T-helper 17 cell (primary cell): ENCODE data around the gene FAM114A2. TPM values are rescaled to one million over a fixed set of nuclear protein-coding genes. Genes with fewer than 3 reads are reported as not detected.

ENCODE experiments used
- ATAC-seq: fragments of 150-1000 bp; cut with Tn5 transposase; 2 replicates; pipeline ENCODE4 v1.10.0; 2021; ENCODE audit warnings: mild to moderate bottlenecking, moderate library complexity
- DNase-seq, 3 donors: peaks; one replicate each; pipeline versions ENCODE4 v3.0.0 to v3.0.0-alpha.2; 2020 to 2021
- H3K9me3 ChIP-seq: one replicate; pipeline ENCODE4 v1.7.0; 2013; ENCODE audit warnings: low read length, mild to moderate bottlenecking; ENCODE audit not compliant: control insufficient read depth, poor library complexity, severe bottlenecking
- H3K27ac Mint-ChIP-seq: one replicate; pipeline ENCODE4 v1.8.0; 2022; ENCODE audit warnings: mild to moderate bottlenecking, moderate library complexity, mixed read lengths
- H3K27me3 Mint-ChIP-seq: one replicate; pipeline ENCODE4 v1.8.0; 2022; ENCODE audit warnings: mixed read lengths
- H3K36me3 Mint-ChIP-seq: one replicate; pipeline ENCODE4 v1.8.0; 2022; ENCODE audit warnings: low read depth, mixed read lengths
- H3K4me1 Mint-ChIP-seq: one replicate; pipeline ENCODE4 v1.8.0; 2022; ENCODE audit warnings: mild to moderate bottlenecking, mixed read lengths
- H3K4me3 Mint-ChIP-seq: one replicate; pipeline ENCODE4 v1.8.0; 2022; ENCODE audit warnings: mild to moderate bottlenecking, moderate library complexity, mixed read lengths
- total RNA-seq, 4 donors: library from RNA in 2 of 4; stranded (reverse) in 2 of 4; gene quantifications; one replicate each; pipeline ENCODE4 v1.2.3 and lab custom pipeline; 2022 to 2026

Gene FAM114A2
- total RNA-seq, 2 donors from 2014 or later = 21.9 to 25.8 TPM

GRCh38 chr5:154065971-154066370 lies 27.3 kb upstream of the FAM114A2 start:
- H3K4me1 Mint-ChIP-seq = peaks cover 2% of the 10 kb centered on the region
- H3K9me3 ChIP-seq = no peaks in the 10 kb centered on the region
- DNase-seq (no peak), ATAC-seq (no peak)
- peaks cover 7% of the 10 kb centered on the region for H3K27me3 Mint-ChIP-seq
- no peak overlapping the region for H3K4me3 Mint-ChIP-seq
- peaks cover 2% of the 10 kb centered on the region for H3K36me3 Mint-ChIP-seq
- no peak overlapping the region for H3K27ac Mint-ChIP-seq

GRCh38 chr5:154063372-154063771 lies 24.7 kb upstream of the FAM114A2 start:
- Mint-ChIP-seq H3K4me1 (peaks cover 18% of the 10 kb centered on the region), H3K27ac (no peak overlapping the region), H3K27me3 (no peaks in the 10 kb centered on the region), H3K4me3 (no peak overlapping the region), H3K36me3 (peaks cover 2% of the 10 kb centered on the region)
- H3K9me3 ChIP-seq = no peaks in the 10 kb centered on the region
- DNase-seq (no peak), ATAC-seq (no peak)

- H3K4me3 Mint-ChIP-seq = no peak overlapping the region
- H3K27me3 Mint-ChIP-seq = no peaks in the 10 kb centered on the region
- peaks cover 26% of the 10 kb centered on the region for H3K4me1 Mint-ChIP-seq
- no peaks in the 10 kb centered on the region for H3K9me3 ChIP-seq
- H3K36me3 Mint-ChIP-seq = peaks cover 2% of the 10 kb centered on the region
- H3K27ac Mint-ChIP-seq = peak overlapping the region; percentile 87
- ATAC-seq = no peak
- no peak for DNase-seq
These were observed 21.9 kb upstream of the FAM114A2 start for GRCh38 chr5:154060606-154061005.

- no peaks in the 10 kb centered on the region for H3K9me3 ChIP-seq
- H3K27ac Mint-ChIP-seq = peak overlapping the region; percentile 87
- peak overlapping the region; percentile 53 for H3K4me3 Mint-ChIP-seq
- ATAC-seq (peak; percentile 80), DNase-seq (no peak)
- H3K27me3 Mint-ChIP-seq = no peaks in the 10 kb centered on the region
- peaks cover 4% of the 10 kb centered on the region for H3K36me3 Mint-ChIP-seq
- peaks cover 25% of the 10 kb centered on the region for H3K4me1 Mint-ChIP-seq
These were observed 20.9 kb upstream of the FAM114A2 start for GRCh38 chr5:154059583-154059982.

- H3K36me3 Mint-ChIP-seq = peaks cover 4% of the 10 kb centered on the region
- no peaks in the 10 kb centered on the region for H3K9me3 ChIP-seq
- DNase-seq = no peak
- H3K4me1 Mint-ChIP-seq = peaks cover 26% of the 10 kb centered on the region
- H3K27ac Mint-ChIP-seq = peak overlapping the region; percentile 87
- H3K27me3 Mint-ChIP-seq = no peaks in the 10 kb centered on the region
- ATAC-seq = peak; percentile 54
- peak overlapping the region; percentile 69 for H3K4me3 Mint-ChIP-seq
These were observed 20.3 kb upstream of the FAM114A2 start for GRCh38 chr5:154059039-154059430.

GRCh38 chr5:154058055-154059038 lies 19.6 kb upstream of the FAM114A2 start:
- DNase-seq (no peak), ATAC-seq (no peak)
- H3K9me3 ChIP-seq = no peaks in the 10 kb centered on the region
- Mint-ChIP-seq H3K4me3 (peak overlapping the region; percentile 69), H3K27me3 (no peaks in the 10 kb centered on the region), H3K27ac (peak overlapping the region; percentile 87), H3K36me3 (peaks cover 4% of the 10 kb centered on the region), H3K4me1 (peaks cover 26% of the 10 kb centered on the region)

GRCh38 chr5:154055201-154055600 lies 16.5 kb upstream of the FAM114A2 start:
- no peaks in the 10 kb centered on the region for H3K27me3 Mint-ChIP-seq
- H3K4me1 Mint-ChIP-seq = peaks cover 29% of the 10 kb centered on the region
- ATAC-seq (no peak), DNase-seq (no peak)
- no peak overlapping the region for H3K4me3 Mint-ChIP-seq
- peaks cover 2% of the 10 kb centered on the region for H3K36me3 Mint-ChIP-seq
- no peaks in the 10 kb centered on the region for H3K9me3 ChIP-seq
- H3K27ac Mint-ChIP-seq = no peak overlapping the region

GRCh38 chr5:154053468-154053867 lies 14.8 kb upstream of the FAM114A2 start:
- H3K9me3 ChIP-seq = no peaks in the 10 kb centered on the region
- Mint-ChIP-seq H3K27ac (peak overlapping the region; percentile 6), H3K36me3 (peaks cover 2% of the 10 kb centered on the region), H3K4me1 (peaks cover 18% of the 10 kb centered on the region), H3K27me3 (no peaks in the 10 kb centered on the region), H3K4me3 (no peak overlapping the region)
- no peak for ATAC-seq
- no peak for DNase-seq

- DNase-seq (no peak), ATAC-seq (no peak)
- Mint-ChIP-seq H3K4me3 (no peak overlapping the region), H3K27ac (no peak overlapping the region), H3K4me1 (peaks cover 23% of the 10 kb centered on the region), H3K36me3 (peaks cover 6% of the 10 kb centered on the region), H3K27me3 (no peaks in the 10 kb centered on the region)
- H3K9me3 ChIP-seq = no peaks in the 10 kb centered on the region
These were observed 10.9 kb upstream of the FAM114A2 start for GRCh38 chr5:154049636-154050035.

GRCh38 chr5:154047324-154047723 lies 8.6 kb upstream of the FAM114A2 start:
- H3K4me1 Mint-ChIP-seq = peaks cover 33% of the 10 kb centered on the region
- ATAC-seq (no peak), DNase-seq (no peak)
- no peaks in the 10 kb centered on the region for H3K9me3 ChIP-seq
- H3K36me3 Mint-ChIP-seq = peaks cover 5% of the 10 kb centered on the region
- H3K27ac Mint-ChIP-seq = peak overlapping the region; percentile 88
- H3K27me3 Mint-ChIP-seq = no peaks in the 10 kb centered on the region
- H3K4me3 Mint-ChIP-seq = no peak overlapping the region

- Mint-ChIP-seq H3K27ac (peak overlapping the region; percentile 88), H3K36me3 (peaks cover 5% of the 10 kb centered on the region), H3K4me3 (no peak overlapping the region), H3K4me1 (peaks cover 37% of the 10 kb centered on the region), H3K27me3 (no peaks in the 10 kb centered on the region)
- ATAC-seq (no peak), DNase-seq (no peak)
- H3K9me3 ChIP-seq = no peaks in the 10 kb centered on the region
These were observed 7.8 kb upstream of the FAM114A2 start for GRCh38 chr5:154046486-154046885.

- Mint-ChIP-seq H3K4me1 (peaks cover 44% of the 10 kb centered on the region), H3K36me3 (peaks cover 5% of the 10 kb centered on the region)
- no peak for DNase-seq
These were observed 5.9 kb upstream of the FAM114A2 start for GRCh38 chr5:154044581-154044980.

GRCh38 chr5:154044099-154044498 lies 5.4 kb upstream of the FAM114A2 start:
- peaks cover 7% of the 10 kb centered on the region for H3K36me3 Mint-ChIP-seq
- H3K27ac Mint-ChIP-seq = peak overlapping the region; percentile 65
- peaks cover 48% of the 10 kb centered on the region for H3K4me1 Mint-ChIP-seq
- H3K9me3 ChIP-seq = no peaks in the 10 kb centered on the region
- ATAC-seq (no peak), DNase-seq (no peak)
- no peak overlapping the region for H3K4me3 Mint-ChIP-seq
- no peaks in the 10 kb centered on the region for H3K27me3 Mint-ChIP-seq

More at GRCh38 chr5:154044581-154044980, 5.9 kb upstream of the FAM114A2 start:
- Mint-ChIP-seq H3K27ac (peak overlapping the region; percentile 65), H3K27me3 (no peaks in the 10 kb centered on the region), H3K4me3 (no peak overlapping the region)
- H3K9me3 ChIP-seq = no peaks in the 10 kb centered on the region
- ATAC-seq = peak; percentile 80

- DNase-seq (no peak), ATAC-seq (no peak)
- Mint-ChIP-seq H3K27ac (peak overlapping the region; percentile 59), H3K27me3 (no peaks in the 10 kb centered on the region), H3K4me1 (peaks cover 54% of the 10 kb centered on the region), H3K4me3 (no peak overlapping the region), H3K36me3 (peaks cover 13% of the 10 kb centered on the region)
- H3K9me3 ChIP-seq = no peaks in the 10 kb centered on the region
These were observed 4.1 kb upstream of the FAM114A2 start for GRCh38 chr5:154042766-154043165.
